ENCODE measurements around the gene UCMA. TPM values are rescaled to one million over a fixed set of nuclear protein-coding genes. Genes with fewer than 3 reads are reported as not detected.

The UCMA gene
- total RNA-seq, 4 donors from 2014 or later, result not detected

- 85 to 100% methylated on average over 1 of the region's 1 CpG for WGBS, 2 donors
- Histone ChIP-seq H3K27ac (no peak overlapping the region), H3K9me3 (no peaks in the 10 kb centered on the region), H3K36me3 (no peaks in the 10 kb centered on the region), H3K27me3 (no peaks in the 10 kb centered on the region), H3K4me3 (no peak overlapping the region), H3K4me1 (peaks cover 0 to 13% (median 0%) of the 10 kb centered on the region in 3 donors)
- intact Hi-C loops (cut with DNase I), result no loop called here
- DNase-seq, result no peak
- no peak for TF ChIP-seq POLR2A (IDR thresholded peaks at IDR 0.05)
- no peak for TF ChIP-seq CTCF (IDR thresholded peaks at IDR 0.05)
Measured at GRCh38 chr10:13182424-13182823, 51.8 kb downstream of the UCMA start.

- WGBS, 2 donors, result 92 to 95% methylated on average over 4 of the region's 4 CpGs
- no peak for DNase-seq
- Histone ChIP-seq H3K36me3 (no peaks in the 10 kb centered on the region), H3K4me1 (peaks cover 0 to 12% (median 0%) of the 10 kb centered on the region in 3 donors), H3K27ac (no peak overlapping the region), H3K27me3 (no peaks in the 10 kb centered on the region), H3K9me3 (no peaks in the 10 kb centered on the region), H3K4me3 (no peak overlapping the region)
- TF ChIP-seq CTCF (IDR thresholded peaks at IDR 0.05) (no peak), POLR2A (IDR thresholded peaks at IDR 0.05) (no peak)
- intact Hi-C loops (cut with DNase I), result no loop called here
Measured at GRCh38 chr10:13180788-13181187, 53.4 kb downstream of the UCMA start.

- Histone ChIP-seq H3K9me3 (no peaks in the 10 kb centered on the region), H3K27ac (no peak overlapping the region), H3K36me3 (no peaks in the 10 kb centered on the region), H3K4me3 (no peak overlapping the region), H3K4me1 (no peaks in the 10 kb centered on the region), H3K27me3 (no peaks in the 10 kb centered on the region)
- intact Hi-C loops (cut with DNase I), result no loop called here
- no peak for TF ChIP-seq CTCF (IDR thresholded peaks at IDR 0.05)
- 100% methylated on average over 2 of the region's 2 CpGs for WGBS, 2 donors
- no peak for DNase-seq
Measured at GRCh38 chr10:13173616-13174015, 60.6 kb downstream of the UCMA start.

Small RNAs within 50 kb of the gene (small RNA-seq; reads per million reads assigned to genes)
- gene RNU6-6P, result 0 reads per million in 4 donors

Other genes starting within 250 kb of the UCMA start
- 10 to 100 TPM in 3 of 4 donors, 1 to 10 TPM in 1; 5.6 to 34.3 (median 13.4) TPM for gene CCDC3, start 232.7 kb downstream of the UCMA start, total RNA-seq
- 10 to 100 TPM; 23.3 to 46.9 (median 33.6) TPM for gene OPTN, start 134.2 kb downstream of the UCMA start, total RNA-seq
- 1 to 10 TPM; 2.3 to 9.2 (median 4.0) TPM for gene MCM10, start 72.8 kb downstream of the UCMA start, total RNA-seq
- 10 to 100 TPM in 1 of 4 donors, 1 to 10 TPM in 3; 4.1 to 14.2 (median 7.5) TPM for gene PHYH, start 65.7 kb upstream of the UCMA start, total RNA-seq
- gene SEPHS1, start 113.9 kb upstream of the UCMA start, total RNA-seq, result 10 to 100 TPM; 14.5 to 30.9 (median 26.2) TPM